ENCODE results near the gene UBE2E3.
"Not testable (repeated sequence)": the region's sequence is repeated elsewhere in the genome, so short reads cannot be mapped to it uniquely, and the experiment has no call there.

The UBE2E3 gene

GRCh38 chr2:180980106-180980942, at the start of gene UBE2E3:
Gene UBE2E3 (plus strand): TSS chr2:180980605. CDS start chr2:180982043, 1,438 bp downstream.
- DNase-seq = peak; percentile 50

DNA sequence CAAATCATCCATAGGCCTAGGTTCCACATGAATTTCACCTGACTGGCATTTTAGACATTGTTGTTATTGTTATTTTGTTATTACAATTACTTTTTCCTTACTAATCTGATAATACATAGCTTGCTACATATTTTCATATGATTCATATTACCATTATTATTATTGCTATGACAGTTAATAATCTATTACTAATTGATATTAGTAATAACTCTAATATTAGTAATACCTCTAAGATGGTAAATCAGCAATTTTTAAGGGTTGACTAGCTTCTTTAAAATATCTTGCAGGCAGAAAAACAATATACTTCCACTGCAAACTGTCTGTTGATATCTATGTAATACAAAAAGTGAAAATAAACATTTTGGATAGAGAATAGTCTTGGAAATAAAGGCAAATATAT, 48.6 kb upstream of the UBE2E3 start:
- DNase-seq = no peak

DNA sequence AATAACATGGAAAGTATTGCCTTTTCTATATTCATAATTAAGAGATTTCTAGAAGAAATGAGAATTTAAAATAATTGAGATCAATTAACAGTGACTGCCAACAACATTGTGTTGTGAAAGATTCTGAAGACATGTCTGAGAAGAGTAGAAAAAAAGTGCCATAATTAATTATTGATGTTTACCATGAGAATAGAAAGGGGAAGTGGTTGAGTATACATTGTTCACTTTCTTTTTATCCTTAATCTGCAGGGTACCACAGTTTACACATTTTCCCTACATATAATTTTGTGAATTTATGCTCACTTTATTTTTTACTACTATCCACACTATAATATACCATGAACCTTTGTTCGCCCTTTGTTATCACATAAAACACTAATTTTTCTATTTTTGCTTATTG, 47.1 kb upstream of the UBE2E3 start:
- DNase-seq = no peak

- DNase-seq = no peak
Observed at GRCh38 chr2:180934911-180935310, 45.5 kb upstream of the UBE2E3 start.

GRCh38 chr2:180937480-180937879, 42.9 kb upstream of the UBE2E3 start:
- DNase-seq = not testable (repeated sequence)

DNA sequence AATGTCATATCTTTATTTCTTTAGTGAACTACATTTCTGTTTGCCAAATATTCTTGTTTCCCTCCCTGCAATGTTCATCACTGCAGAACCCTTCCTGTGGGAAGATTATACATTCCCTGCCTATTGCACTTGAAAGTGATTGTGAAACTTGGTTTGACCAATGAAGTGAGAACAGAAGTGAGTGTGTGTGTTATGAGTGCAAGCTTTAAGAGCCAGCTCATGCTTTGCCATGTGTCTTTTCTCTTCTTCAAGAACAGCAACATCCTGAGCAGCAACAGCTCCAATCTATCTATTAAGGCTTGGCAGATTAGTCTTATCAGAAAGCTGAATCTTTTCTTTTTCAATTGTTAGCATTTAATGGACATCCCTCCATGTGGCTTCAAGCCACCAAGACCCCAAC, 42.0 kb upstream of the UBE2E3 start:
- no peak for DNase-seq

DNA sequence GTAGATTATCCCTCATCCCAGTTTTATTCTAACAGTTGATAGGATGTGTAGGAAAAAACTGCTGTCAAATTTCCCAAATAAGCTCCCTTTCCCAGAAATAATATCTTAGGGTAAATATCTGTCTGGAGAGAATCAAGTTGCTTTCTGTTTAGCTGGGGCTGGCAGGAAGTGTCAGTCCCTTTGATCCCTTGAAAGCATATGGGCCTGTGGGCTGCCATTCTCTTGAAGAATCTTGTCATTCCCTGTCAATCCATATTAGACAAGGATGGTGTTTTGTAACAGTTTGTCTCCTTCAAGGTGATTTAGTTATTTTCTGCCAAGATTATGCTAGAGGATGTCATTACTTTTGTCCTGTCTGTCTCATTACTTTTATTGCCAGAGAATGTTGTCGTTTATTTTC, 37.1 kb upstream of the UBE2E3 start:
- no peak for DNase-seq

- no peak for DNase-seq
Observed at GRCh38 chr2:180944372-180944771, 36.0 kb upstream of the UBE2E3 start.

GRCh38 chr2:180947208-180947689, 33.2 kb upstream of the UBE2E3 start:
- no peak for DNase-seq

DNA sequence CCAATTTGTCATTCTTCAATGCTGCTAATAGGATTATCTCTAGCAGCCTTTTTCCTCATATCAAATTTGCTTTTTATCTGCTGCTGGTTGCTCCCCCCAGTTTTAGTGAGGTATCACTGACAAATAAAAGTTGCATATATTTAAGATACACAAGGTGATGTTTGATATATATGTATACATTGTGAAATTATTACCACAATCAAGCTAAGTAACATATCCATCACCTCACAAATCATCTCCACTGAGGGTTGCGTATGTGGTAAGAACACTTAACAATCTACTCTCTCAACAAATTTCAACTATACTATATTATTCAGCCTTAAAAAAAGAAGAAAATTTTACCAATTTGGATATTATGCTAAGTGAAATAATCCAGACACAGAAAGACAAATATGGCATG, 30.5 kb upstream of the UBE2E3 start:
- no peak for DNase-seq

DNA sequence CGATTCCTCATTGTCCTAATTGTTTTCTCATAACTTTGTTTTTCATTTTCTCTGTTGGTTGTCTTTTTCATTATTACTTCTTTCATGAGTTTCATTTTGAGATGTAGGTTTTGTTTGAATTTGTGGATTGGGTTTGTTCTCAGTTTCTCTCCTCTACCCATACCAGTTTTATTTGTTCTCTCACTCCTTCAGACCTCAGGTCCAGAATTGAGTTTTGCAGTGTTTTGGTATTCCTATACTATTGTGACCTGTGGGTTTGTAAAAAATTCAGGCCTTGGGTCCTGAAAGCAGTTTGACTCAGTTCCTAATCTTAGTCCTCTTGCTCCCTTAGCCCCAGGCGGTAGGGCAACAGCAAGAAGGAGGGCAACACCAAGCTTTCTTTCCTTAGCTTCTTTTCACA, 28.3 kb upstream of the UBE2E3 start:
- no peak for DNase-seq

DNA sequence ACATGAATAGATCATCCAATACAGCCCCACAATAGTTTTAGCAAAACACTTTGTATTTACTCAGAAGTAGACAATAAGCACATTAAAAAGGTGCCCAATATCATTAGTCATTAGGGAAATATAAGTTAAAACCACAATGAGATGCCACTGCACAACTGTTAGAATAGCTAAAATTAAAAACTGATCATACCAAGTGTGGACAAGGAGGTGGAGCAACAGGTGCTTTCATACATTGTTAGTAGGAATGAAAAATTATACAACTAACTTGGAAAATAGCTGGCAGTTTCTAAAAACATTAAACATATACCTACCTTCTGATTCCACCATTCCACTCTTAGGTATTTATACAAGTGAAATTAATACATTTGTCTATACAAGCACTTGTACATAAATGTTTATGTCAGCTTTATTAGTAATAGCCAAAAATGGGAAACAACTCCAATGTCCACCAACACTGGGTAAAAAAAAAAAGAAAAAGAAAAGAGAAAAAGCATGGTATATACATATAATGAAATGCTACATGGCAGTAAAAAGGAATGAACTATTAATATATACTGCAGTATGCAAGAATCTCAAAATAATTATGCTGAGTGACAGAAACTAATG, 27.6 kb upstream of the UBE2E3 start:
- DNase-seq = no peak

DNA sequence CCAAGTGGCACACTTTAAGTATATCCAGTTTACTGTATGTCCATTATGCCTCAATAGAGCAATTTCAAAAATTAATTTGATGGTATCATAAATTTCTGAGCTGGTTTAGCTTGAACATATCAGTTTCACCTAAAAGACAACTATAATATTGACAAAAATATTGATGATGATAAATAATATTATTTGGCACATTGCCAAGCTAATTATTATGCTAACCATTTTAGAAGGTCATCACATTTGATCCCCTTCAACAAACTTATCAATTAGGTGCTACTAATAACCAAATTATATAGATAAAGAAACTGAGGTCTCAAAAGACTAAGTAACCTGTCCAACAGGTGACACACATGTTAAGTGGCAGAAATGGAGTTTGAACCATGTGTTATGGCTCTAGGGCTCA, 26.9 kb upstream of the UBE2E3 start:
- no peak for DNase-seq

DNA sequence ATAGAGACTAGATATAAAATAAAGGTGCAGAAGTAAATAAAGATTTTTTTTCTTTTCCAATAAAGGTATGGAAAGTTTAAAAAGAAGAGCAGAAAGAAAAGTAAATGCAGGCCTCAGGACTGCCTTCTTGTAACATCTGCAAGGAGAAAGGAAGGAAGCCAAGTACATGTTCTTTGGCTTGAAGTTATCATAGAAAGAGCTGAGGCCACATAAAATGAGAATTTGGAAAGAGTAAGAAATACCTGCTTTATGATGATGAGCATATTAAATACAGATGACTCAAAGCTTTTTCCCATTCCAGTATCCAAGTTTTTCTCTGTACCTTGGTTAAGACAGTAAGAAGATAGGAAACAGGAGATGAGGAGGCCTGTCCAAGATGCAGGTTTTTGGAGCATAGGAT, 25.3 kb upstream of the UBE2E3 start:
- no peak for DNase-seq

- DNase-seq = no peak
Observed at GRCh38 chr2:180959787-180960186, 20.6 kb upstream of the UBE2E3 start.

GRCh38 chr2:180960982-180961381, 19.4 kb upstream of the UBE2E3 start:
- no peak for DNase-seq

- no peak for DNase-seq
Observed at GRCh38 chr2:180962727-180963314, 17.6 kb upstream of the UBE2E3 start.

GRCh38 chr2:180966378-180966777, 14.0 kb upstream of the UBE2E3 start:
- DNase-seq = no peak

DNA sequence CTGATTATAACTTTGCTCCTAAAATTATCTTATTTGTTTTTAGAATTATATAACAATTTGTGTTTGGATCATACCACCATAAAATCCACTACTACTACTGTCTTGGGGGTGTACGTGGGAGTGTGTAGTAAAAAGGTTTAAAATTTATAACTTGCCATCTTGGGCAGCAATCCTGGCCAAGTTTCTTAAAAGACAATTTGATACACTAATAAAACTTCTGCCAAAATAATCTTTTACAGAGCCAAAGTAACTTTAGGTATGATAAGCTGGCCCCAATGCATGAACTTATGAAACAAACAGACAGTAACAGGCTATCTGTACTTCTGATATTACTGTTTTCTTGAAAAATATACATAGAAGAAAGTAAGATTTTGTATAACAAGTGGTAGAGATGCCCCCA, 11.3 kb upstream of the UBE2E3 start:
- DNase-seq = no peak

GRCh38 chr2:180970016-180970415, 10.4 kb upstream of the UBE2E3 start:
- peak; percentile 64 for DNase-seq

DNA sequence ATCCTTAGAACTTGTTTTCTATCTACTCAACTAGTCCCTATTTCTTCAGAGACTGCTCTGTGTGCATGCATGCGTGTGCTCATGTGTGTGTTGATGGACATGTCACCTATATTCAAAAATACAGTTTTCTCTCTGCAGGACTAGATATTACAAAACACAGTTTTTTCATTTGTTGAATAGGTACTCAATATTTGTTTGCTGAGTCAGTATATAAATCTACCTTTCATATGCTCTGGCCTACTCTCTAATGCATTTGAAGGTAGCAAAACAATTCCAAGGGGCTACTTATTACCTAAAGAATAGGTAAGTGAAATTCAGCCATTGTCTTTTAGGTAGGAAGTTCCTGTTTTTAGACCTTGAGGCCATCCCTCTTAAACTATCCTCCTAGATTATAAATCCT, 8.6 kb upstream of the UBE2E3 start:
- no peak for DNase-seq

- no peak for DNase-seq
Observed at GRCh38 chr2:180975585-180975984, 4.8 kb upstream of the UBE2E3 start.

DNA sequence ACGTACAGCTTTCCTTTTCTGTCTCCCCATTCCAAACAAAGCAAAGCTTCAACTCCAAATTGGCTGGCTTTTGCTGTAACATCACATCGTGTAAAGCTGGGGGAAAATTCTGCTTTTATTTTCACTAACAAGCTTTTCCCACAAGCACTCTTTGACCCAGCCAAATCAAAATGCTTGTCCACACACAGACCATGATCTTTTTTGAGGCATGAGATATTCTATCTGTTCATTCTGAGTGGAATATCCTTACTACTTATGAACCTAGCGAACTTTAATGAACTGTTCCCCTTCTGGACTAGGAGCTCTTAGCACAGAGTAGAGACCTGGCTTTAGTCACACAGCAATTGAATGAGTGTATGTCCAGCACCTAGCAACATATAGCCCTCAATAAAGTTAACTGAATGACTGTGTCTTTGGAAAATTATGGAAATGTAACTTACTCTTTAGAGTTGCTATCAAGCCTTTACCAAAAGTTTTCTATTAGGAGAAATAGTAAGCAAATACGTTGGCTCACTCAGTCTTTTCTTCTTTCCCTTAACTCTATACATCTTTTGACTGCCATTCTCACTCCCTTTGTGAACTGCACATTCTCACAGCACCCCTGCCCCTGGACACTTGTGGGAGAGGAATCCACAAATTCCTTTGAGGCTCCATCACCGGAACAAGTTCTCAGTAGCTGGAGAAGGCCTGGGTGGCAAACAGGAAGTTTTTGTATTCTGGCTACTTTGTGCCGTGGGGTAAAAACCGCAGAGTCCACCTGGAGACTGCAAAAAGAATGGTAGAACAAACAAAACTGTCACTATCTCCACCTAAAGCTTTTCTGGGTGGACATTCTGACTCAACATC, 1.3 kb upstream of the UBE2E3 start:
- DNase-seq = no peak
